NCI-H1436 (cell line): Measurements from ENCODE around the gene CDH24.

ENCODE experiments used
- DNase-seq: peaks from one replicate; lab custom pipeline; 2025; lab: John Stamatoyannopoulos, UW

The CDH24 gene

DNA sequence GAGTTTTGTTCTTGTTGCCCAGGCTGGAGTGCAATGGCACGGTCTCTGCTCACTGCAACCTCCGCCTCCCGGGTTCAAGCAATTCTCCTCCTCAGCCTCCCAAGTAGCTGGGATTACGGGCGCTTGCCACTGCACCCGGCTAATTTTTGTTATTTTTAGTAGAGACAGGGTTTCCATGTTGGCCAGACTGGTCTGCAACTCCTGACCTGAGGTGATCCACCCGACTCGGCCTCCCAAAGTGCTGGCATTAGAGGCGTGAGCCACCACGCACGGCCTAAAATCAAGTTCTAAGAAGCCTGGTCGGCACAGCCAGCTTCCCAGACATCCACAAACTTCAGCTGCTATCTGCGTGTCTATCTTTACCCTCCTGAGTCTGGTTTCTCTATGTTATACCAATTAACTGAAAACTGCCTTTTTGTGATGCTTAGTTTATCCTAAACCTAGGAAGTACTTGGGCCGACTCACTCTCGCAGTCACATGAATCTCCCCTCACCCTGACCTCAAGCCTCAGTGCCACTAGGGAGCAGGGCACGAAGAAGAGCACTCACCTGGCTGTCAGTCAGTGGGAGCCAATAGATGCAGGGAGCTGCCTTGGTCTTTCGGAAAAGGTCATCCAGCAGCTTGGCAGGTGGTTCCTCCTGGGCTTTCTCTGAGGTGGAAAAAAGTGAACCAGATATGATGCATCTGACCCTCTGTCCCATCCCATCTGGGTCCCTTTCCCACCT is 3.4 kb upstream of the CDH24 start:
- DNase-seq: no peak

GRCh38 chr14:23058654-23059504 is 1.6 kb upstream of the CDH24 start:
- no peak for DNase-seq

DNA sequence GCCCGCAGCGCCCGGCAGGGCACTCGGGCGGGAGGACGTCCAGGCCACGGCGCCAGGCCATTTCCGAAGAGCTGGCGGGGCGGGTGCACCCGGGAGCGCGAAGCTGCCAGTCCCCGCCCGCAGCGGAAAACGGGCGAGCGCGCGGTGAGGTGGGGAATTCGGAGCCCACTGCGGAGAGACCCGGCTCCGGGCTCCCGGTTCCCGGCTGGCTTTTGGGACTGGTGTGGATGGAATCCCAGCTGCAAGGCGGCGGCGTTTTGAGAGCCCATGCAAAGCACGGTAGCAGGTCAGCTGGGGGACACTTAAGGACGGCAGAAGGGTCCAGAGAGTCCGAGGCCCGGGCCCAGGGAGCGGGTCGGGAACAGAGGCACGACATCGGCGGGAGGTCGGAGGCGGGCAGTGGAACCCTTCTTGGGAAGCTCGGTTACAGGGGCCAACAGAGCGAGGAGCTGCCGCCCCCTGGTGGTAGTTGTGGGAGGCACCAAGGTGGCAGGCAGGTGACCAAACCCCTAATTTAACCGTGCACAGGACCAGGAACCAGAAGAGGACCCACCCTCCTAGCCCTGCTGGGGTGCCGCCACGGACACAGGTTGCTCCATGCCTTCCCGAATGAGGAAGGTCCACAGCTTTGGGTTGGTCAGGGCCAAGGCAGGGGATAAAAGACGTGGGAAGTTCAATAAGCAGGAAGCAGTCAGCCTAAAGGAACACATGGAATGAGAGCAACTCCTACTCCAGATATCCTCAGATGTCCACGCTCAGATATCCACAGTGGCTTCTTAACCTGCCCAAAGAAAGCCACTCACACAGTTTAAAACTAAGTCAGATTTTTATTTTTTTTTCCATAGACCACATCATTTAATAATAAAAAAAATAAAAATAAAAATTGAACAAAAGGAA is 685 bp upstream of the CDH24 start:
- DNase-seq: no peak

GRCh38 chr14:23056145-23056955 is 970 bp downstream of the CDH24 start:
- DNase-seq: no peak

GRCh38 chr14:23055621-23056144 is 1.6 kb downstream of the CDH24 start:
- DNase-seq: no peak

DNA sequence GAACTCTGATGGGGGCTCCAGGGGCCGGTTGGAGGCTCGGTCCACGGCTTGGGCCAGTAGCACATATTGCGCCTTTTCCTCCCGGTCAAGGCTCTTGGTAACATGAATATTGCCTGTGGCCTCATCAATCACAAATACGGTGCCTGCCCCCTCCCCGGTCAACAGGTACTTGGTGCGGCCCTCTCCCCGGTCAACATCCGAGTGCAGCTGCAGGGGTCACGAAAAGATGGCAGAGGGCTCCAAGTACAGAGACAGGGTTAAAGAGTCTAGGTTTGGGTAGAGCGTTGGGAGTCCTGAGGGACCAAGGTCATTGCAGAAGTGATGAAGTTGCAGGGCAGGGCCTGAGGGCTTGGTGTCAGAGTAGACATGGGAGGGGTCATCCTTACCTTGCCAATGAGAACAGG is 2.2 kb downstream of the CDH24 start:
- DNase-seq: no peak

DNA sequence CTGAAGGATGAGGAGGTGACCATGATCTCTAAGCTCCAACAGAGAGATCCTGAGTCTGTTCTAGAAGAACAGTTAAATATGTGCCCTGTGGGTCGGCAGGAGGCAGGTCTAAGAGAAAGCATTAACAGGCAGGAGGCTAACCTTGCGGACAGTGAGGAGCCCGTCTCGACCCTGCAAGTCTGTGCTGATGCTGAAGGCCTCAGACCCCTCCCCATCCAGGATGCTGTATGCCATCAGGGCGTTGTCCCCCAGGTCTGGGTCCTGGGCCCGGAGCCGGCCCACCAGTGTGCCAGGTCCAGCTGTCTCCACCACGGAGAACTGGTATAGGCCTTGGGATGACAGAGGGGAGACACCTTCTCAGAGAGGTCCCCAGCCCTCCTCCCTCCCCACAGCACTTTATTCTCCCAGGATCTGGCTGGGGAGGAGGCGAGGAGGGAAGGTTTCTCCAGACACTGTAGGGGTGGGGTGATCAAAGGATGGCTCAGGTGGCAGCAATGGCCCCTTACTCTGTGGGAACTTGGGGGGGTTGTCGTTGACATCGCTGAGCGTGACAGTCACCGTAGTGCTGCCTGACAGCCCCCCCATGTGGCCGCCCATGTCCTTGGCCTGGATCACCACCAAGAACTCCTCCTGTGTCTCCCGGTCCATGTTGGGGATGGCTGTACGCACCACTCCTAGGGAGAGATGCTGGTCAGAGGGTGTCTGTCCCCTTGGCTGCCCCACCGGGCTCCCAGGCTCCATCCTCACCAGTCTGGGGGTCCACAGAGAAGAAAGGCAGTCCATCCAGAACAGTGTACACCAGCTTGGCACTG is 3.1 kb downstream of the CDH24 start:
- DNase-seq: no peak

DNA sequence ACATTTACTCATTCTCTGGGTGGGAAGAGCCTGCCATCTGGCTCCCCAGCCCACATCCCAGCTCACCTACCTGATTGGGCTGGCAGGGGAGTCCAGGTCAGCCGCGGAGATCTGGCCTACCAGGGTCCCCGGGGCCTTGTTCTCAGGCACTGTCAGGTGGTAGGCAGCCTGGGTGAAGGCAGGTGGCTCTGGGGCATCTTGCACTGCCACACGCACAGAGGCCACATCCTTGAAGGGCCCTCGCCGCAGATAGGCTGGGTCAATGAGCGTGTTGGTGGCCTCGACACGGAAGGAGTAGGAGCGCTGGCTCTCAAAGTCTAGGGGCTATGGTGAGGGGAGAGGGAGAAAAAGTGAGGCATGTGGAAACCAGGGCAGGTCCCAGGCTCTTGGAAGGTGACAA is 3.9 kb downstream of the CDH24 start:
- no peak for DNase-seq

DNA sequence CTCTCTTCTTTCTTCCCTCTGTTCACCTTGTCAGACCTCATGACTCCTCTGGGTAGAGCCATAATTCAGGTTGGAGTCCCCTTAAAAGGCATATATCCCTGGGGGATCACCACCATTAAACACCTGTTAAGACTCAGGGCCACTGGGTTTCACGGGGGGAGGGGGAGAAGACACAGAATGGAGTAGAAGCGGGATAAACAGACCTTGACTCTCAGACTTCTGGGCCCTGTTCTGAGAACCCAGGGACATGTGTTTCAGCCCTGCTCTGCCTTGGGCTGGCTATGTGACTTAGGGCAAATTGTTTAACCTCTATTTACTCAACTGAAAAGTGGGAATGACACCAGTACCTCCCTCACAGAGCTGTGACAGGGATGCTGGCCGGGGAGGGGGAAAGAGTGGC is 4.6 kb downstream of the CDH24 start:
- DNase-seq: no peak

- no peak for DNase-seq
Observed at GRCh38 chr14:23052182-23052623, 5.1 kb downstream of the CDH24 start.

DNA sequence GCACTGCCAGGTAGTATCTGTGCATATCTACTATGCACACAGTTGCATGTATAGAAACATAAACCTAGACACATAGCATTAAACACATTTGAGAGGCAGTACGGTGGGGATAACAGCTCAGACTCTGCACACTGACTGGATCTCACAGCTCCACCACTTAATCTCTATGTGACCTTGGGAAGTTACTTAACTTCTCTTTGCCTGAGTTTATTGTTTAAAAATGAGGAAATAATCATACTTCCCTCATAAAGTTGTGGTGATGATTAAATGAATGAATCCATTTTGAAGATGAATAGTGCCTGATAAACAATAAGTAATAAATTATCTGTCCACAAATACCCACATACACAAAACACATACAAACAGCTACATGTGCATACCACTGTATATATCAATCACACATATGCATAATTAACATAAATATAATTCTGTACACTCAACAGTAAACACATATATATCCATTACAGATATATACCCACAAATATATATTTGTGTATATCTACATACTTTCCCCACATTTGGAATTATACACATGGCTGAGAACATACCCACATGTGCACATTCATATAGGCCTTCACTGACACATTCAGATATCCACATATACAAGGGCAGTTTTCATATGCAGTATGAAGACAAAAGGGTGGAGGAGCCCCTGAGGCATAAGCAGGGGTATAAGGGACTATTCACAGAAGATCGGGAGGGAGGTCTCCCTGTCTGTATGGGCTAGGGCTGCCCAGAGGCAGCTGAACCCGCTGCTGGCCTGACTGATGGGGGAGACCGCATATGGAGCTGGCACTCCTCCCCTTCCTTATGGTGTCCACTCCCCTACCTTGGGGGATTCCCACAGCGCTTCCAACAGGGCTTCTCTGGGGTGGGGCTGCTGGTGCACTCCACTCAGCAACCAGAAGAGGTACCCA is 5.9 kb downstream of the CDH24 start:
- no peak for DNase-seq

- no peak for DNase-seq
Observed at GRCh38 chr14:23049011-23049410, 8.3 kb downstream of the CDH24 start.

GRCh38 chr14:23047751-23048693 is 9.3 kb downstream of the CDH24 start:
- DNase-seq: no peak

GRCh38 chr14:23047034-23047634 is 10.2 kb downstream of the CDH24 start:
- DNase-seq: no peak

DNA sequence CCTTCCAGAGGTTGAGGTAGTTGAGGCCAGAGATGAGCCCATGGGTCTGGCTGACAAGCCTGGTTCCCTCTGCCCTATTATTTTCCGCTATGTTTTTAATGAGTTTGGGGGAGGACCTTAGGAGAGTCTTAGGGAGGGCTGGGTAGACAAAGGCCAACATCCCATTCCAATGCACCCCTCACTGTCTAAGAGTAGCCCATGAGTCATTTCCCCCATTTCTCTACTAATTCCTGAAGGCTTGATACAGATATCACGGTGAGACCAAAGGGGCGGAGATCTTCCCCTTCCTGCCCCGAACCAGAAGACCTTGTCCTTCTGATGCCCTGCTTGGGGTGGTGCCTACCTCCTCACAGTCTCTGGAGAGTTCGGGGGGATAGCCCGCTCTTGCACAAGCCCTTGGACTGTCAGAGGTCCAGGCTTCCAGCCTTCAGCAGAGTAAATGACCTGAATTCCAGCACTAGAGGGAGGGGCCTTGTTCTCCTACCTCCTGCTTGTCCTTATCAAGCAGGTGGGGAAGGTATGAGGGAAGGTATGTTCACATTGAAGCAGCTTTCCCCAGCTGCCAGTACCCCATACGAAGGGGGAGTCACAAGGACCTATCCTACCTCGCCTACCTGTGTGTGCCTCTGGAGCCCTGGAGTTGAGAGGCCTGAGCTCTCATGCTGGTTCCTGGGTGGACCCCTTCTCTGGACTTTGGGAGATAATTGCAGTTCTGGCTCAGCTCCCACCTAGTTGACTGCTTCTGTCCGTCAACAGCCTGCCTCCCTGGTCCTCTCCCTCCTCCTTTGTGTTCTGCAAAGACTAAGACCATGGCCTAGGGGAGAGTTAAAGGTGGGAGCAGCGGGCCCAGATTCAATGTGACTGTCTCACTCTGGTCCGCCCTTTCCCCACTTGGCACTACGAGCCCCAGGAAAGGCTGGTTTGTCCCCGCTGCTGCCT is 11.6 kb downstream of the CDH24 start:
- DNase-seq: no peak

GRCh38 chr14:23044840-23045239 is 12.5 kb downstream of the CDH24 start:
- DNase-seq: no peak

GRCh38 chr14:23043754-23044153 is 13.6 kb downstream of the CDH24 start:
- DNase-seq: no peak
